Kidney (tissue), 14 donors: ENCODE measurements around the gene TSPOAP1. TPM values are rescaled to one million over a fixed set of nuclear protein-coding genes. Genes with fewer than 3 reads are reported as not detected.

ENCODE experiments used
- DNase-seq, 5 donors: peaks; one replicate each; pipeline ENCODE4 v3.0.0-alpha.2; 2013 to 2020
- FAIRE-seq: peaks from 2 replicates; lab custom pipeline; 2012; peaks lifted over from hg19 to GRCh38; lab: Jason Lieb, UNC
- H3K27ac ChIP-seq, 2 donors: one replicate each; pipeline ENCODE4 v1.7.0; 2013; ENCODE audit warnings: low read depth in 2 of 2, low read length in 2 of 2, inconsistent platforms in 1 of 2
- H3K27me3 ChIP-seq: one replicate; pipeline ENCODE4 v1.7.1; 2013; ENCODE audit warnings: low read length, inconsistent platforms; ENCODE audit not compliant: control insufficient read depth, insufficient read depth
- H3K36me3 ChIP-seq, 3 donors: one replicate each; pipeline versions ENCODE4 v1.7.0 to v1.7.1; 2013; ENCODE audit warnings: low read length in 3 of 3, control low read depth in 1 of 3, inconsistent platforms in 1 of 3; ENCODE audit not compliant: insufficient read depth in 3 of 3, control insufficient read depth in 2 of 3
- H3K4me1 ChIP-seq, 3 donors: one replicate each; pipeline versions ENCODE4 v1.7.0 to v1.7.1; 2013; ENCODE audit warnings: low read length in 3 of 3, inconsistent platforms in 1 of 3, low read depth in 1 of 3; ENCODE audit not compliant: control insufficient read depth in 2 of 3, insufficient read depth in 2 of 3
- H3K4me3 ChIP-seq, 3 donors: one replicate each; pipeline versions ENCODE4 v1.7.0 to v1.8.1; 2013; ENCODE audit warnings: low read length in 3 of 3, control low read depth in 1 of 3, inconsistent platforms in 1 of 3
- H3K9ac ChIP-seq, 3 donors: one replicate each; pipeline versions ENCODE4 v1.7.0 to v1.7.1; 2013; ENCODE audit warnings: low read length in 3 of 3, control low read depth in 1 of 3, inconsistent platforms in 1 of 3
- H3K9me3 ChIP-seq, 3 donors: one replicate each; pipeline versions ENCODE4 v1.7.0 to v1.7.1; 2013; ENCODE audit warnings: low read length in 3 of 3, control low read depth in 1 of 3, inconsistent platforms in 1 of 3; ENCODE audit not compliant: control insufficient read depth in 2 of 3, insufficient read depth in 1 of 3
- intact Hi-C: fragments of 100-400 bp; cut with DNase I; formaldehyde crosslinking; loops from one replicate; pipeline ENCODE4 v1.11.1; 2022
- polyA plus RNA-seq: library from polyadenylated mRNA; stranded (reverse); fragments of 350-450 nt; fragmentation: Illumina TruSeq; extraction: RNeasy Lipid Tissue Mini Kit (QIAGEN cat#74804); gene quantifications from one replicate; pipeline ENCODE4 v1.2.3, GENCODE V29; 2014; ENCODE audit warnings: low read depth, low replicate concordance; ENCODE audit not compliant: insufficient read depth
- total RNA-seq: library from RNA; stranded (reverse); fragmentation: NEBNext Ultra II Directional; extraction: Animal tissue kit (Norgen Biotek cat#: 25700); gene quantifications from one replicate; pipeline ENCODE4 v1.2.1, GENCODE V29; 2021
- TF ChIP-seq, protein P1 (sequence below): IDR thresholded peaks from 3 replicates; pipeline ENCODE4 v1.5.1; 2012; ENCODE audit warnings: mild to moderate bottlenecking, moderate library complexity, borderline replicate concordance; ENCODE audit not compliant: insufficient read depth; ENCODE audit errors: extremely low read depth
- donor health status: control.
- donor health status: control.
- donor health status: control.
- donor health status: control.
- donor health status: control.
- donor health status: DM: yes; HTN: yes; CAD: no.
- donor health status: Normal renal cell carcinoma (clear cell type).

The TSPOAP1 gene
- total and polyA plus RNA-seq, 2 donors from 2014 or later = 12.5 to 30.6 TPM

DNA sequence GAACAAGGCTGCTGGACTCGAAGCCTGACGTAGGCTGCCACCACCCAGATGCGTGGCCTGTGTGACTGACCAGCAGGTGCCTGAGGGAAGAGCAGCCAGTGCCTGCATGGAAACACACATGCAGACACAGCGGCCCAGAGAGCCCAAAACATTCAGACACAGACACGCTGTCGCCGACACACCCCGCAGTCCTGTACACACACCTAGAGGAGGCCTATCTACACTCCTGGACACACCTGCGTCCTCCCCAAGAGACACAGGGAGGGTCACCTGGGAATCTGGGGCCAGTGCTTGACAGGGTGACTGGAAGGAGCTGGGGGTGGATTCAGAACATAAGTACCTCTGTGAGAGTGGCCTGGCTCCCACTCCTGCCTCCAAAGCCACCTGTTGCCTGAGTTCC, 6.1 kb upstream of the TSPOAP1 start:
- intact Hi-C loops = no loop called here
- FAIRE-seq (no peak), DNase-seq (peak in 1 of 5 donors; percentile 39)
- TF ChIP-seq, protein P1, sequence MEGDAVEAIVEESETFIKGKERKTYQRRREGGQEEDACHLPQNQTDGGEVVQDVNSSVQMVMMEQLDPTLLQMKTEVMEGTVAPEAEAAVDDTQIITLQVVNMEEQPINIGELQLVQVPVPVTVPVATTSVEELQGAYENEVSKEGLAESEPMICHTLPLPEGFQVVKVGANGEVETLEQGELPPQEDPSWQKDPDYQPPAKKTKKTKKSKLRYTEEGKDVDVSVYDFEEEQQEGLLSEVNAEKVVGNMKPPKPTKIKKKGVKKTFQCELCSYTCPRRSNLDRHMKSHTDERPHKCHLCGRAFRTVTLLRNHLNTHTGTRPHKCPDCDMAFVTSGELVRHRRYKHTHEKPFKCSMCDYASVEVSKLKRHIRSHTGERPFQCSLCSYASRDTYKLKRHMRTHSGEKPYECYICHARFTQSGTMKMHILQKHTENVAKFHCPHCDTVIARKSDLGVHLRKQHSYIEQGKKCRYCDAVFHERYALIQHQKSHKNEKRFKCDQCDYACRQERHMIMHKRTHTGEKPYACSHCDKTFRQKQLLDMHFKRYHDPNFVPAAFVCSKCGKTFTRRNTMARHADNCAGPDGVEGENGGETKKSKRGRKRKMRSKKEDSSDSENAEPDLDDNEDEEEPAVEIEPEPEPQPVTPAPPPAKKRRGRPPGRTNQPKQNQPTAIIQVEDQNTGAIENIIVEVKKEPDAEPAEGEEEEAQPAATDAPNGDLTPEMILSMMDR = no peak
- H3K9me3 ChIP-seq = no peaks in the 10 kb centered on the region
- no peaks in the 10 kb centered on the region for H3K27me3 ChIP-seq
- no peaks in the 10 kb centered on the region for H3K36me3 ChIP-seq
- peaks cover 0 to 5% (median 0%) of the 10 kb centered on the region in 3 donors for H3K4me1 ChIP-seq
- no peak overlapping the region for H3K9ac ChIP-seq
- H3K27ac ChIP-seq = no peak overlapping the region
- H3K4me3 ChIP-seq = no peak overlapping the region

DNA sequence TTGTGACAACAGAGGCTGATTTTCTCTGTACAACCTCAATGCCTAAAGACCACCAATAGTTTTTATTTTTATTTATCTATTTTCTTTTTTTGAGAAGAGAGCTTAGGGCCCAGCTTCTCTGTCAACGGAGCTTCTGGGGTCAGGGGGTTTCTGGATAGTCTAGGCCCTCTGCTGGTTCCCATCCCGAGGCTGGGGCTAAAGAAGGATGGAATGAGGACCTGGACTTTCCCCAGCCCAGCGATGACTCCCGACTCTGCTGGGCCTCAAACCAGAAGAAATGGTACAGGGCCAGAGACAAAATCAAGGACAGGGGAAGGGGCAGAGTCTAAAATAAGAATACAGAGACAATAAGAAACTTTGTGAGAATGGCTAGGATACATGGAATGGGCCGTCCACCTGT, 5.7 kb upstream of the TSPOAP1 start:
- FAIRE-seq (no peak), DNase-seq (no peak)
- Histone ChIP-seq H3K27me3 (no peaks in the 10 kb centered on the region), H3K27ac (no peak overlapping the region), H3K4me1 (peaks cover 0 to 5% (median 0%) of the 10 kb centered on the region in 3 donors), H3K9ac (no peak overlapping the region), H3K9me3 (no peaks in the 10 kb centered on the region), H3K36me3 (no peaks in the 10 kb centered on the region), H3K4me3 (no peak overlapping the region)
- intact Hi-C loops = no loop called here
- TF ChIP-seq, protein P1 = no peak

DNA sequence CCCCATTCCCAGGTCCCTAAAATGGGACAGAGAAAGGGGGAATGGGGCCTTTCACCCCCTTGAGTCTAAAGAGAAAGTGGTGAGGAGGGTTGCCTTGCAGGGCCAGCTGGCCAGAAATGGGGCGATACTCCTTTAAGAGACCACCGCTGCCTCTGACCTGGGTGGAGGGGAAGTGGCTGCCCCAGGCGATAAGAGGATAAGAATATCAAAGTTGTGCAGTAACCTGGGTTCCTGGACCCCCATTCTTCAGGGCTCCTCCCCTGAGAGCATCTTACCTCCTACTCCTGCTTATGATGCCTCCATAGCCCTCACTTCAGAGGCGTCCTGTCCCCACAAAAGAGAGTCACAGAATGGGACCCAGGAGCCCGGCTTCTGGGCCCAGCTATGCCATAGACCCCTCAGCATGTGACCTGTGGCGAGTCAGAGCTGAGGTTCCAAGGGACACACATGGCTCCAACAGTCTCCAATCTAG, 5.2 kb upstream of the TSPOAP1 start:
- TF ChIP-seq, protein P1 = no peak
- Histone ChIP-seq H3K9me3 (no peaks in the 10 kb centered on the region), H3K4me1 (peaks cover 0 to 5% (median 0%) of the 10 kb centered on the region in 3 donors), H3K36me3 (no peaks in the 10 kb centered on the region), H3K27me3 (no peaks in the 10 kb centered on the region), H3K27ac (no peak overlapping the region), H3K4me3 (no peak overlapping the region), H3K9ac (no peak overlapping the region)
- intact Hi-C loops = no loop called here
- DNase-seq (peak in 1 of 5 donors; percentile 32), FAIRE-seq (no peak)
